Testis (tissue), 2 donors: ENCODE measurements around the gene SMAD6.

Experiments used
- POLR2A ChIP-seq: fragments of 450-650 bp; IDR thresholded peaks from one replicate; pipeline ENCODE4 v1.6.1; 2017; ENCODE audit warnings: antibody characterized with exemption, mild to moderate bottlenecking, moderate library complexity
- TF ChIP-seq, protein P1 (sequence below), 3 experiments: fragments of 450-650 bp in 2 of 3; fragments of 200-600 bp in 1 of 3; sonication (generic) in 1 of 3; IDR thresholded peaks; one replicate each; pipeline ENCODE4 v1.5.1; 2016 to 2019; ENCODE audit warnings: antibody characterized with exemption in 3 of 3, mild to moderate bottlenecking in 2 of 3, moderate library complexity in 1 of 3

DNA sequence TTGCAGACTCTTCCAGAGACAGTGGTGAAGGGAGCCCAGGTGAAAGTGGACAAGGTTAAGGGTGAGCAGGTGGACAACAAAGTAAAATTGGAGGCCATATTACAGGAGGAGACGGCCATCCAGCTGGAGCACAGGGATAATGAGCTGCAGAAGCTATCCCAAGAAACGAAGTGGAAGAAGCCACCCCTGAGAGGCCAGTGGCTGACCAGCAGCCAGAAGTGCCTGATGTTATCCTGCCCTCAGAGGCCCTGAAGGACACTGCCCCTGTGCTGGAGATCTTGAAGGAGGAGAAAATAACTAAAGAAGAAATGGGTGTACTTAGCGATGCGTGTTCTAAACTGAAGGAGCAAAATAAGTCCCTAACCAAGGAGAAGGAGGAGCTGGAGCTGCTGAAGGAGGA, 107.6 kb downstream of the SMAD6 start:
- TF ChIP-seq, protein P1, sequence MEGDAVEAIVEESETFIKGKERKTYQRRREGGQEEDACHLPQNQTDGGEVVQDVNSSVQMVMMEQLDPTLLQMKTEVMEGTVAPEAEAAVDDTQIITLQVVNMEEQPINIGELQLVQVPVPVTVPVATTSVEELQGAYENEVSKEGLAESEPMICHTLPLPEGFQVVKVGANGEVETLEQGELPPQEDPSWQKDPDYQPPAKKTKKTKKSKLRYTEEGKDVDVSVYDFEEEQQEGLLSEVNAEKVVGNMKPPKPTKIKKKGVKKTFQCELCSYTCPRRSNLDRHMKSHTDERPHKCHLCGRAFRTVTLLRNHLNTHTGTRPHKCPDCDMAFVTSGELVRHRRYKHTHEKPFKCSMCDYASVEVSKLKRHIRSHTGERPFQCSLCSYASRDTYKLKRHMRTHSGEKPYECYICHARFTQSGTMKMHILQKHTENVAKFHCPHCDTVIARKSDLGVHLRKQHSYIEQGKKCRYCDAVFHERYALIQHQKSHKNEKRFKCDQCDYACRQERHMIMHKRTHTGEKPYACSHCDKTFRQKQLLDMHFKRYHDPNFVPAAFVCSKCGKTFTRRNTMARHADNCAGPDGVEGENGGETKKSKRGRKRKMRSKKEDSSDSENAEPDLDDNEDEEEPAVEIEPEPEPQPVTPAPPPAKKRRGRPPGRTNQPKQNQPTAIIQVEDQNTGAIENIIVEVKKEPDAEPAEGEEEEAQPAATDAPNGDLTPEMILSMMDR (IDR thresholded peaks at IDR 0.05) = no peak
- TF ChIP-seq POLR2A = no peak
